ENCODE data around the gene RCAN1.

The RCAN1 gene

DNA sequence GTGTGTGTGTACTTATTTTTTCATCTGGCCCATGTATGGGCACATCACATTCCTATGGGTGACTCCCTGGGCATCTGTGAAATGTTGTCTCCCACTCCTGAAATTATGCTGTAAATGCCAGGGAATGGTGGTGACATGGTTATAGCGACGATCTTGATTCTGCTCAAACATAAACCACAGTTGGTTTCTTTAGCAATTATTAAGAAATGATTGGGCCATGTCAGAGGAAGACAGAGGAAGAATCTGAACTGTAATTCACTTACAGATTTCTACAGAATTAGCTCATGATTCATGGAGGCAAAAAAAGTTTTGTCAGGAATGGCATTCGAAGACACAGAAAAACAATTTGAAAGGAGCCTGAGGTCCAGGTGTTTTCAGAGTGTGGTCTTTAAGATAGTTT lies 77.1 kb downstream of the RCAN1 start:
- DNase-seq (ENCODE audit: low read depth) = peak; percentile 59

DNA sequence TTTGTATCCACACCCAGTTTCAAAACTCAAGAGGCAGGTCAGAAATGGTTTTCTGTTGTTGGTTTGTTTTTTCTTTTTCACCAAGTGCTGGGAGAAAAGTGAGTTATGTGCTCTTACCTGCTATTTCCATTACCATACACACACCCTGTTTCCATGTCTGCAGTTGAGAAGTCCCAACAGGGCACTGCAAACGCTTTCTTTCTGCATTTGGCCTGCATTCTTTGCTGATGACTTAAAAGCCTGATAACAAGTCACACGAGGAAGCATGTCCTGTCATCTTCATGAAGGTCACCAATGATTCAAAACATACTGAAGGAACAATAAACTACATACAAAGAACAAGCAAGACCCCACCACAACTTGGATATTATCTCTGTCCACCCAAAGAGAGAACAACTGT lies 78.1 kb downstream of the RCAN1 start:
- peak; percentile 50 for DNase-seq (ENCODE audit: low read depth)

DNA sequence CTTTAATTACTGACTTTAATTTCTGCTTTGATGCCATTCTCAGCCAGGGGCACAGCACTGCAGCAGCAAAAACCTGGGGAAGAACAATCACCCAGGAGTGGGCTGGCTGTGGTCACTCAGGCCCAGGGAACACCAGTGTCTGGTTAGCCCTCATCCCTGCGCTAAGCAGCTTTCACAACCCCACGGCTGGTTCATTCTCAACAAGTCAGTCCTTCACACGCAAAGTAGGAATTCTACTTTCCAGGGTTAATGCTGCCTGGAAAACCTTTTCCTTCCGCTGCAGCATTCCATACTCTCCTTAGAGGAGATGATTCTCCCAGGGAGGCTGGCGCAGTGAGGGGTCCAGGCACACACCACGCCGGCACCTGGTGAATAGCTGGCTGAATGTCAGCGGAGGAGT lies 78.6 kb downstream of the RCAN1 start:
- peak; percentile 77 for DNase-seq (ENCODE audit: low read depth)

DNA sequence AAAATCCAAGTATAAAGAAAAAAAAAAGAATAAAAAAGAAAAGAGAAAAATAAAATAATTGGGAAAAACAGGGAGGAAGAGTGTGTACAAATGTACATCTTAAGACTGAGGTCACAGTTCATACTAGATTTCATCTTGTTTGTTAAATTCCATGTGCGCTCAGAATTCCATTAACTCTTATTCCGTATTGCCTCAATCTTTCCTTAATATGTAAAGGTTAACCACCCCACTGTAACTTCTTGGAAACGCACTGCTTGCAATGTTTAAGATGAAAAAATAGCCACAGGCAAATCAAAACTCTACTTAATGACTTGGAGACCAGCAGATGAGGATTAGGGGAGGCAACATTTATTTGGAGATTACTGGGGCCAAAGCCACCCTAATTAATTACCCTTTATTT lies 79.0 kb downstream of the RCAN1 start:
- DNase-seq (ENCODE audit: low read depth) = no peak

DNA sequence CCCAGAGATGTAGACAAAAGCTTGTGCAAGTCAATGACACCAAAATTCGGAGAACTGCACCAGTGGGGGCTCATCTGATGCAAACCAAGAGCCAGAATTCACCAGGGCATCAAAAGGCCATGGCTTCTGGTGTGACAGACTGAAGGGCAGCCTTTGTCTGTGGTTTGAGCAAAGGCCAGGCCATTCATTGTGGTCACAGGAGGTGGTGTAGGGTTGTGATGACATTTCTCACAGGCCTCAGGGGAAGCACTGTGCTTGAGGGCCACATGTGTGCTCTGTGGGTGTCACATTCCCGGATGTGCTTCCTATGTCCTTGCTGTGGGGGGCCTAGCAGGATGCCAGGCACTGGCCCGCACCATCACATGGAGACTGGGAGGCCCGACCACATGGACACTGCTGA lies 80.4 kb downstream of the RCAN1 start:
- DNase-seq (ENCODE audit: low read depth) = no peak

DNA sequence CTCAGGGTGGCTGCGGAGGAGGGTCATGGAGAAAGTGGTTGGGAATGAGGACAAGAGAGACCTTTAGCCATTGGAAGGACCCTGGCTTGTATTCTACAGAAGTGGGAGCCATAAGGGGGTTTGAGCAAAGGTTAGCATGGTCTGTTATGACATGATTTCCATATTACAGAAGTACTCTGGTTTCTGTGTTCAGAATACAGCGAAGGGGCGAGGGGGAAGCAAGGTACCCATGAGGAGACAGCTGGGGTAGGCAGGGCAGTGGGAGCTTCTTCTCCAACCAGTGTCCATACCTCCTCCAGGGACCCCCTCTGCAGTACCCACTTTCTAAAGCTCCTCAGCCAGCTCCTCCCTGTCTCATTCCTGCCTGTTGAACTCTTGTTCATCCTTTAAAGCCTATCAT lies 81.0 kb downstream of the RCAN1 start:
- DNase-seq (ENCODE audit: low read depth) = no peak

DNA sequence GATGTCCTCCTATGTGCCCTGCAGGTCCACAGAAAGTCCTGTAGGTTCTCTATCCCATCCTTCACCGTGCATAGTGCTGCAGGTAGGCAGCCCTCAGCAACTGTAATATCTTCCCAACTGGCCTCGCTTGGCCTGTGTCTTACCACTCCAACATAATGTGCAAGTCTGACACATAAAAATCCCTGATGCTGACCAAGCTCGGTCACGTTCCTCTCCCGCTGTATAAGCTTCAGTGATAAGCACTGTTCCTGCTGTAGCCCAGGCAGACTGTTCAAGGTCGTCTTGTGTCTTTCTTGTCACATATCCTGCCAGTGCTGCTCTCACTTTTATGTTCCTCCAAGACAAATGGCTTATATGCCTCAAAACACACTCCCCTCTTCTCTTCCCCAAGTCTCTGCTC lies 83.5 kb downstream of the RCAN1 start:
- peak; percentile 51 for DNase-seq (ENCODE audit: low read depth)

DNA sequence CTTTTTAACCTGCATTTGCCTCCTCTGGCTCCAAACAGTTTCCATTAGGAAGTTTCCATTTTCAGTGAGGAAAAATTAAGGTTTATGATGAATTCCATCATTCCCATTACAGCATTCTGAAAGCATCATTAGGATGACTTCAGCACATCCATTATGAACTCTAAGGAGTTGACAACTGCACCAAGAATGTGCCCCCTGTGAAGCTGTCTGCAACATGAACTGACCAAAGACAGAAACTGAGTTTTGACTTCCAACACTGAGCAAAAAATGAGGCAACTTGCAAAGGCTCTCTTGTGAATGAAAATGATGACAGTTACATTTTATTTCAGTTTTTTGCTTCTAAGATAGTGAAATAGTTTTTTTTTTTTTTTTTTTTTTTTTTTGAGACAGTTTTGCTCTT lies 84.7 kb downstream of the RCAN1 start:
- DNase-seq (ENCODE audit: low read depth) = peak; percentile 86

DNA sequence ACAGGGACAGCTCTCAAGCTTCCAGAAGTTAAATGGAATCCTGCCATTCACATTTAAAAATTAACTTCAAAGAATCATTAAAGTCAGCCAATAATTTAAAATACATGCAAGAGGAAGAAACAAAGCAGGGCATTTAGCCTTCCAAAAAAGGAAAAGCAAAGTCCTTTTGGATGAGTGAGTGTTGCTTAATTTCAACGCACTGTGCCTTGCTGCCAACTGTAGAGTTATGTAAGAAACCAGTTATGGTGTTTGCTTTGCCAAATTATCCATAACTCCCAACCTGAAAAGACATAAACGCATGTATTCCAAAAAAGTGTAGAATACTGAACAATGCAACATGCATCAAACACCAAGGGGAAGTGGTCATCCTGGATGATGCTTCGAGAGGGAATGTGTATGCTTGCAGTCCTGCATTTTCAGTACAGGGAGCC lies 86.8 kb downstream of the RCAN1 start:
- DNase-seq (ENCODE audit: low read depth) = no peak

DNA sequence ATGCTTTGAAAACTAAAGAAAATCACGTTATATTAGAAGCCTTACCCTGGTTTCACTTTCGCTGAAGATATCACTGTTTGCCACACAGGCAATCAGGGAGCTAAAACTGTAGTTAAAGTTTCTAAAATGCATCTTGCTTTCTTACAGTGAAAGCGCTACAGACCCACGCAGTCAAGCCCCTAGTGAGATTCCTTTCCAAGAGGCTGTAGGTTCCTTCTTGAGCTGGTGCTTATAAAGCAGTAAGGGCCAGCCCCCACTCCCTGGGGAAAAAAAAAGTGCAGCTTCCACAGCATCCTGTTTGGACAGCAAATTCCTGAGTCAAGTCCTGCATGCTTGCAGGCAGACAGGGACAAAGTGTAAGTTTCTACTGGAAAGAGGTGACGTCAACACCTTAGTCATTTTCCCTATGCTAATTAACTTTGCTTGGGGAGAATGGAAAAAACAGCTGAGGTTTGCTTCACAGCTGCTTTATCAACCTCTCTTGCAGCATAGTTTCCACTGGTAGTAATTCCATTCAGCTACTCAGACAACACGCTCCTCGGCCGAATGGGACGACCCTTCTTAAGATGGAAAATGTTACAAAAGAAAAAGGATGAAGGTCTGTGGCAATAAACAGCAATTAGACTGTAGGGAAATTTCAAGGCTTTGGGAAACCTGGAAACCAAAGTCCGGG lies 88.2 kb downstream of the RCAN1 start:
- peak; percentile 100 for DNase-seq (ENCODE audit: low read depth)

DNA sequence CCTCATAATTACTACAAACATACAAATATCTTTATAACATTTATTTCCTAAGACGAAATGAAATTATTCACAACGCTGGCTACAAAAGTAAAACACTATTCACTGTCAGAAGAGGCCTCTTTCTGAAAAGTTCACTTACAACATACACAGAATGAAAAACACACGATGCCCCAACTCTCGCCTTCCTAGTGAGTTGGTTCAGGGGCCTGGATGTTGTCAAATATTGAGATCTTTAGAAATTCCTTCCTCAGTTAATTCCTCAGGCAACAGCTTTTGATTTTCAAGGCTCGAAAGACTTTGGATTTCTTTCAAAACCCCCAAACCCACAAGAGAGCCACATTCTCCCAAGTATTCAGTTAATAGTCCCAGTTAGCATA lies 88.7 kb downstream of the RCAN1 start:
- peak; percentile 67 for DNase-seq (ENCODE audit: low read depth)

DNA sequence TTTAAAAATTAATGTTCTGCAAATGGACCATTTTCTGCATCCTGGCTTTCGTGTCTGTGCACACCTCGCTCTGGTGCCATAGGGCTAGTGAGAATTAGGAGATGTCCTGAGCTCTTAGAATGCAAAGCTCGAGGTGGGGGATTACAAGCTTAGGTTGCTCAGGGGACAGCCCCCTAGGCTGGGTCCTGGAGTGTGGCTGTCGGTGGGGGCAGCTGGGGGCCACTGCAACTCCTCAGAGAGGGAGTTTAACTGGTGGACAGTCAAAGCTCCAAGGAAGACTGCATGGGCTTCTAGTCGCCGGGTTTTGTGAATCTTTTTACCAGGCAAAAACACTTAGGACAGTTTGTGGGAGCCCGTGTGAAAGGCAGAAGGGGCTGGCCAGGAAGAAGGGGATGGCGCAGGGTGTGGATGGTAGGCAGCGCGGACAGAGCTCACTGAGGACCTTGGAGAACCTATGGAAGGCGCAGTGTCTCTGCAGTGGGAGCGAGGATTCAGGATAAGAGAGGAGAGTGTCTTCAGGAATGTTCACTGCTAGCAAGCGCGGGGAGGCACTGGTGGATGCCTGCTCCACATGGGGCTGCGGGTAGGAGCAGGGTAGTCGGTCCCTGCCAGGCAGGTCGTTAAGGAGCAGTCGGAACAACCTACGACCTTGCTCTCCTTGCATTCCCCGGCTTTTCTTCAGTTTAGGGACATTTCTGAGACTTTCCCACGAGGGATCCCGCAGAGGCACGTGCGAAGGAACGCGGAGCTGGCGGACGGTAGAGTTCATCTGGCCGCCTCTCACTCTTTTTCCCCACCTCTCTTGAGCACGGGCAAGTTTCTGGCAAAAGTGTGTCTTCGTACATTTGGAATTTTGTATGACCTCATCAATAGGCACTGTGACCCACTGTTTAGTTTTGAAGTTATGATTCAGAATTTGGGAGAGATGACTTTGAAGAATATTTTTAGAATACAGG lies 90.0 kb downstream of the RCAN1 start:
- peak; percentile 50 for DNase-seq (ENCODE audit: low read depth)

DNA sequence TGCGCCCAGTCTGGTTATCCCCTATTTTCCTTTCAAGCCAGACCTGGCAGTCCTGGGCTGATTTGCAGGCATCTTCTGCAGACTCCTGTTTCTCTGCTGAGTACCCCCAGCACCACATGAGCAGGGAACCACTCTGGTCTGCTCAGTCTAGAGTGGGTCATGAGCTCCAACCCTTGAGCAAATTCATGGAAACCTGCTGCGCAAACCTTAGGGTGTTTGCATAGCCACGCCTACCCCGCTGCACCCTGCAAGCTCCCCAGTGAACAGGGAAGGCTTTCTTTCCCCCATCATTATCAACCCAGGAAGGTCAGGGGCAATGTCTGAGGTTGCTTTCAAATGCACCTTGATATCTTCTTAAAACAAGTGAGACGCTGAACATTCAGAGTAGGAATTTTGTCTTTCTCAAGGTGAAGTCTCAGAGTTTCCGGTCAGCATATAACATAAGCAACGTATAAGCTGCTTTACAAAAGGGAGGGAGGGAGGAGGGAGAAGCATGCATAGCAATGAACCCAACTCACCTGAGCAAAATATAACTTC lies 91.8 kb downstream of the RCAN1 start:
- no peak for DNase-seq (ENCODE audit: low read depth)

DNA sequence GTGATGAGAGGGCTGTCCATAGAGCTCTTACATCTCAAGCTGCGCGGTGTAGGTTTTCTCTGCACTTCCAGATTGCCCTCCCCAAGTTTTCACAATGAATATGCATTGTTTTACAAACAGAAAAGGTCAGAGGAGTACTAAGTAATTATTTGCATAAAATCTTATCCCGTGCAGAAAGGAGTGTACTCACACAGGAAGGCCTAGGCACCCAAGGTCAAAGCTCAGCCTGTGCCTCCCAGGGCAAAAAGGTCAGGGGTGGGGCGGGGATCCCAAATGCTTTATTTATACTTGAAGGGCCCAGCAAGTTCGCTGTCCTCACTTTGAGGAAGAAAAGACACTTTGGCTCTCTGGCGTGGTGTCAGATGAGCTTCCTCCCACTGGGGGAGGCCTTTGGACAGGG lies 92.6 kb downstream of the RCAN1 start:
- DNase-seq (ENCODE audit: low read depth) = no peak

DNA sequence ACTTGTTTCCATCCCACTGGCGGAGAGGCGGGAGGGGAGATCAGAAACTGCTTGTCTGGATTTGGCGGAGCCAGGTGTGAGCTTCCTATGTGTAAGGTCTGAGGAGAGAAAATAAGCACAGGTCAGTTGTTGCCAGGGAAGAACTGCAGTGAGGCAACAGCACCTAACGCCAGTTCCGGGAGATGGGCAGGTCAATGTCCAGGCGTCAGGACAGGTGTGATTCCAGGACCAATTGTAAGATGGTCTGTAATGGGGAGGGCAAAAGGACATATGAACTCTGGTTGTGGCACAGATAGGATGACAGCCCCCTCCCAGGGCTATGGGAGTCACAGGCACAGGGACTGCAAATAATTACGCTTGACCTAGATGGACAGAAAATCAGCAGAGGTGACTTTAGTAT lies 93.4 kb downstream of the RCAN1 start:
- no peak for DNase-seq (ENCODE audit: low read depth)

DNA sequence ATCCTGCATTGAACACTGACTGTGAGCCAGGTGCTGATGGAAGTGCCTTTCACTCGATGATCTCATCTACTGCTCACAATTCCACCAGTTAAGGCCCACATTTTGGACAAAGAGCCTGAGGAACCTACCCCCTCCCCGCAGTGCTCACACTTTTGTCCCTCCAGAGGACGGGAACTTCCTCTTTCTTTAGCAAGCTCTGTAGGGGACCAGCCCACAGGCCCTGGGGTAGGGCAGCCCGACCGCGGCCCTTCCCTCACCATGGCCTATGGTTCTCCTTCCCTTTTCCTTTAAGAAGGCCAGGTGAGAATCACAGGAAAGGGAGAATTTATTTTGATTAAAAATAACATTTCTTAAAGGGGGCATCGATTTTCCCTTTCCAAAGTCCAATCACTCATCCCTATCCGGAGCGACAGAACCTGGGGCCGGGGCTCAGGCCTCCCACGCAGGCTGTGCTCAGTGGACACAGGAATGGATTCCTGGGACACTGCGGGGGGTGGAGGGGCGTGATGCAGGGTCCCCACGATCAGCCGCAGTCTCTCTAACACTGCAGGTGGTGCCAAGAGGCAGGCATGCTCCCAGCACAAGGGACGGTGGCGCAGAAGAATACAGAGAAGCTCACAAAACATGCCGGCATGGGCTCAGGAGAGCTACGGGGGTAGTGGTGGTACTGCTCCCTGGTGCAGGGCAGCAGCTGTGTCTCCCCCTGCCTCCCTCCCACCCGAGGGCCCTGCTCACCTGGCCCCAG lies 94.0 kb downstream of the RCAN1 start:
- no peak for DNase-seq (ENCODE audit: low read depth)

DNA sequence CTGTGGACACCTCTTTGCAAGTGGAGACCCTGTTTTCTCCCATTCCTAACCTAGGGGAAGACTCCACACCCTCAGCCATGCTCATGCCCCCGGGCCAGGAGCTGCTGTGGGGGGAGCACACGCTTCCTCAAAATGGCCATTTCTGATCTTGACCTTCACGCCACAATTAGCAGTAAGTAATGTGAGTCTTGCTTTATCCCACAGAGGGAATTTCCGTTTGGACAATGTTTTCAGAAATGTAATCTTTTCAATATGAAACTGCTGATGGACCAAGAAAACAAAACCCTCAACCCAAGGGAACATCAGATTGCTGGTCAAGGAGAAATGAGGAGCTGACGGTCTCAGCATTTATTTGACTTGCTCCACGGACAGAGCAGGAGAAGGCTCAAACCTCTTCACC lies 94.6 kb downstream of the RCAN1 start:
- no peak for DNase-seq (ENCODE audit: low read depth)

DNA sequence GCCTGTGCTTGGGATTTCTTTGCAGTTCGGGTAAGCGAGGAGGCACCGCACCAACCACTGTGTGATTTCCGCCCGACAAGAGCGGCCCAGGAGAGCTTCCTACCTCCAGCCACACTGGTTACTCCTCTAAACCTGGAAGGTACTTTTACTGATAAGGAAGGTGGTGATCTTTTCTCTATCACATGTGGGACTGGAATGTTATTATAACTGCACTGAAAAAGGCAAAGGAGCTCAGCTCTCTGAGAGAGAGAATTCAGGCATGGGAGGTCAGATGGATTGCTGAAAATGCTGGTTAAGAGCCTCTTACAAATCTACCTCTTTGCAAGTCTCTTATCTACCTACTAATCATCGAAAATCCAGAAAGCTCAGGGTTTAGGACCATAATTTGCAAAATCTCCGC lies 95.2 kb downstream of the RCAN1 start:
- DNase-seq (ENCODE audit: low read depth) = no peak

DNA sequence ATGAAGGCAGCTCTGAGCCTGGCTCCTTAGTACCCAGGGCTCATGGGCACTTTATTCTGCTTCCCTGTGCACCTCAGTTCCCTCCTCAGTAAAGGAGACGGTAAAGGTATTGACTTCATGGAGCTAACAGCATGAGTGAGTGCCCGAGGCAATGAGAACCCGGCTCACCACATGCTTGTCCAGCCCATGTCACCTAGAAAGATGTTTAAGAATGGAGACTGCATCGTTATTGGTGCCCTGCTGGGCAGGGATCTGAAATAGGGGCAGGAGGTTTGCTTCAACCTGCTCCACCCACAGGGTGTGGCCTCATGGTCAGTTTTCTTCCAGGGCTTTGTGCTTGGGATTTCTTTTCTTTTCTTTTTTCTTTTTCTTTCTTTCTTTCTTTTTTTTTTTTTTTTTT lies 95.9 kb downstream of the RCAN1 start:
- no peak for DNase-seq (ENCODE audit: low read depth)

DNA sequence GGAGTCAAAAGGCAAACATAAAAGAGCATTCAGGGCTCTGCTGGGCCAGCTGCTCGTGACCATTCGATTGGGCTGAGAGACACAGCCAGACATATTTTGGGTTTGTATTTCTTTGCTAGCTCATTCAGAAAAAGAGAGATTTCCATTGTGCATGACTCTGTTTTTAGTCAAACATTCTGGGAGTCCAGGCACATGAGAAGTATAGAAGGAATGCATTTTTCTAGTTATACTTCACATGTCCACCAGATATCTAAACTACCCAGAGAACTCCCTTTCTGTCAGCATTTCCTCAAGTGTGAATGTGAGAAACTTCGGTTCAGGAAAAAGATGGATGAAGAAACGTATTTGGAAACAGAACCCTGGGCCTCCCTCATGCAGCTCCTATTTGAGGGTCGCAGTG lies 96.6 kb downstream of the RCAN1 start:
- no peak for DNase-seq (ENCODE audit: low read depth)

DNA sequence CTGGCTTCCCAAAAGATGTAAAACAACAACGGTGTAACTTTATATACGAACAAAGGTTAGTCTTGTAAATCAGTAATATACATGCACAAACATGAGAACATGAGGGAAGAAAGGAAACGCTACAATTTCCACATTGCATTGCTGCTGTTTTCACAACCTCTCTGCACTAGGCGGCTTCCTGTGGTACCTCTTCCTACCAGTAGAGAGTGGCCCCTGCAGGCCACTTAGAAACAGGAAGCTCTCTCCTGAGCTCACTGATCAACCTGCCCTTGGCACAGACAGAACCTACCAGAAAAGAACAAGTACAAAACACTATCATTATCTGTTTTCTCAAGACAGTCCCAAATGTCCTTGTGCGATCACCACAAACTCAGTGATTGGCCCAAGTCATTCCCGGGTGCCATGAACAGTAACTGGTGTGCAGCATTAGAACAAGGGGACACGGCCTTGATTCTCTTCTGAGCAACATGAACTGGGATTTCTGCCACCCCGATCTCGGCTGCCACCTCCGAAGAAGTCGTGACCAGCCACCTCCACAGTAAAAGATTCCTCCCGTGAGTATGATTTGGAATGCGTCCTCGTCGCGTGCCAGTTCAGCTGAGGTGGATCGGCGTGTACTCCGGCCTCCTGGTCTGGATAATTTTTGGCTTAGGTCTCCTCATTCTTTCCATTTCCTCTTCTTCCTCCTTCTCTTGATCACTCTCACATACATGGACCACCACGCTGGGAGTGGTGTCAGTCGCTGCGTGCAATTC lies 97.2 kb downstream of the RCAN1 start:
- DNase-seq (ENCODE audit: low read depth) = peak; percentile 52

DNA sequence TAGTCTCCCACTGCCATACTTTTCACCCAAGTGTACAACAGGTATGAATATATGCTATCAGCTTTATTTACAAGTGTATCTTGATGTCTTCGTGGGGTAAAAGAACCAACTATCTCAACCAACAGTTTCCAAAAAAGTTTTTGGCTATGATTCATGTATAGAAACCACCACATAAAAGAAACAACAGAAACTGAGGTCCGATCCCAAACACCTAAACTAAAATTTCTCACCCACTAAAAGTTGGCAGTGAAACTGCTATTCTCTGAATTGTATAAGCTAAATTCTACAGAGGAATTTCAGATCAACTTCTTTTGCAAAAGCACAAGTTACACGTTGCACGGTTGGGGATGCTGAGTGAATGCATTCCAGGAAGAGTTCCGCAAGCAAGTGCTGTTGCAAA lies 97.9 kb downstream of the RCAN1 start:
- no peak for DNase-seq (ENCODE audit: low read depth)
